Dermis microvascular lymphatic vessel endothelial cell (primary cell): ENCODE data around the gene ATP9B. TPM values are rescaled to one million over a fixed set of nuclear protein-coding genes. Genes with fewer than 3 reads are reported as not detected.
"Not testable (repeated sequence)": the region's sequence is repeated elsewhere in the genome, so short reads cannot be mapped to it uniquely, and the experiment has no call there.

Experiments used
- DNase-seq, 2 donors: peaks; one replicate each; pipeline versions ENCODE4 v3.0.0 to v3.0.0-alpha.2; 2010; ENCODE audit warnings: low read depth in 2 of 2
- total RNA-seq: library from RNA; depleted of rRNA; stranded (reverse); fragments of >200 nt; gene quantifications from 2 replicates; pipeline ENCODE4 v1.2.1, GENCODE V29; 2014

Gene ATP9B
- total RNA-seq, 1 donor from 2014 or later, result 18.9 TPM

DNA sequence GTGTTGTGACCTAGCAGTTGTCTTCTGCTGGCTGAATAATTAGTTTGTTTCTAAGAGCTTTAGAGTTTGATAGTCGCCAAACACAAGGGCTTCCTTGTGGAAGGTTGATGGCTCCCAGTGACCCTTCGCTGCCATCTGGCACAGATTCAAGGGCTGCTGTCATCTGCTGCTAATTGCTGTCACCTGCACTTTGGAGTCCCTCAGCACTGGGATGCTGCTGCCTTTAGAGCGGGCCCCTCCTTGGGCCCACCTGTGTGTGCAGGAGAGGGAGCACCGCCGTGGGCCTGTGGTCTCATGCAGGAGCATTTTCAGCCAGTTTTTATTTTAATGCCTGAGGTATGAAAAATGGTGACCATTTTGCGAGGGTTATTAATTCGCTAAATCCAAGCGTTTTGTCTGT is 172.6 kb downstream of the ATP9B start:
- no peak for DNase-seq

- DNase-seq, result no peak
Measured at GRCh38 chr18:79242246-79242645, 173.1 kb downstream of the ATP9B start.

GRCh38 chr18:79245517-79246001 is 176.4 kb downstream of the ATP9B start:
- no peak for DNase-seq

- peak; percentile 53 to 80 for DNase-seq
Measured at GRCh38 chr18:79246309-79247108, 177.3 kb downstream of the ATP9B start.

DNA sequence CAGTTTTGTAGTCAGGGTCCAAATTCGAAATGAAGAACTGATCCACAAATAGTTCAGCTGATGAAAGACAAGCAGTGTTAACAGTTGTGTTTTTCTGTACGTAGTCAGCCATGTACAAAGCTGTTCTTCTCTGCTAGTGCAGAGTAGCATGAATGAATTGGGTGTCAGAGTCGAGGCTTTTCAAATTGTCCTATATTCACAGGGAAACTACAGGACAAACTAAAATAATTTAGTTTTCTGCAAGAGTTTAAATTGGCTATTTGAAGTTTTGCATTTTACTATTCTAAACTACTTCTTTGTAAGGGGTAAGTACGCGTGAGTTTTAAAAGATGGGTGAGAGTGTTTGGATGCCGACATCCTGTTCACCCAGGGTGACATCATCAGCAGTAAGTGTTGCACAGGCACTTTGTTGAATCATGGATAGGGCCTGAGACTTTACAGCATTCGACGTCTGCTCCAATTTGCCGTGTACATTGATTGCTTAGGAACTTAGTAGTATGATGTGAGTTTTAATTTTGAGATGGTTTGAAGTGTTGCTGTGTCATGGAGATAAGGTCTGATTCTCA is 179.4 kb downstream of the ATP9B start:
- no peak for DNase-seq

DNA sequence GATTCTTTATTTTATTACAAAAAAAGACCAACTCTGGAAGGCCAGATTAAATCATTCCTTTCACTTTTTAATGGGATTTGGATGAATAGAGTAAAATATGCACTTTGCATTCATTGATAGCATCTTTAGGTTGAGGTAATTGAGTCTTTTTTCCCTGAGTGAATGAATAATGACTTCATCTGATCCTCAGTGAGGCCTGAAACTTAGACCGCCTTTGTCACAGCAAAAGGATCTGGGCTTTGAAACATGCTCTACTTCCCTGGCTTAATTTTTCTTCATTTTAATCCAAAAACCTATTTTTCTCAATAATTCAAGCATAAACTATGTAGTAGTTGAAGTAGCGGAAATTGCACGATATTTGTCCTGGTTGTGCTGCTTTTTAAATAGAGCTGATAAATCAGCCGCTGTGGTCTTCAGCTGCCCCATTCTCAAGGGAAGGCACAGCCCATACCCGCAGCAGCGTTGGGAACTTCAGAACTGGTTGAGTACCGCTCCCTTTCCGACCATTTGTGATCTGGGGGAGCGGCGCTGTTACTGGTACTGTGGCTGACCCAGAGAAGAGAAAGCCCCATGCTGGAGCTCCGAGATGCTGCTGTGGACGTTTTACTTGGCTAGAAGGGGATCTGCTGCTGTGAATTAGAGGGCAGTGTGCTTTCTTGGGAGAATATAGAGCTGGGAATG is 181.2 kb downstream of the ATP9B start:
- no peak for DNase-seq

DNA sequence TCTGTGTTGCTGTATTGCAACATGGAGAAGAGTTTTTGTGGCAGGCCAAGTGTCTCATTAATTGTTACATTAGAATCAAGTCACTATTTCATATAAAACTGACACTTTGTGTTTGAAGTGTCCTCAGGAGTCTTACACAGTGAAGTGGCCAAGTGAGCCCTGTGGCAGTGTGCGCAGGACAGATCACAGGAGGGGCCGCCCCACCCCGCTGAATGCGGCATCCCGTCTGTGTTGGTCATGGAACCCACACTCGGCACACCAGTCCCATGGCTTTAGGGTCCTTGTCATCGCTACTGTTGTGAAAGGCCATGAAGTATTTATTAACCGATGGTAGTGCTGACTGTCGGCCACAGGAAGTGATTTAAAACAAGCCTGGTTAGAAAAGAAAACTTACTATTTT is 181.8 kb downstream of the ATP9B start:
- DNase-seq, result no peak

DNA sequence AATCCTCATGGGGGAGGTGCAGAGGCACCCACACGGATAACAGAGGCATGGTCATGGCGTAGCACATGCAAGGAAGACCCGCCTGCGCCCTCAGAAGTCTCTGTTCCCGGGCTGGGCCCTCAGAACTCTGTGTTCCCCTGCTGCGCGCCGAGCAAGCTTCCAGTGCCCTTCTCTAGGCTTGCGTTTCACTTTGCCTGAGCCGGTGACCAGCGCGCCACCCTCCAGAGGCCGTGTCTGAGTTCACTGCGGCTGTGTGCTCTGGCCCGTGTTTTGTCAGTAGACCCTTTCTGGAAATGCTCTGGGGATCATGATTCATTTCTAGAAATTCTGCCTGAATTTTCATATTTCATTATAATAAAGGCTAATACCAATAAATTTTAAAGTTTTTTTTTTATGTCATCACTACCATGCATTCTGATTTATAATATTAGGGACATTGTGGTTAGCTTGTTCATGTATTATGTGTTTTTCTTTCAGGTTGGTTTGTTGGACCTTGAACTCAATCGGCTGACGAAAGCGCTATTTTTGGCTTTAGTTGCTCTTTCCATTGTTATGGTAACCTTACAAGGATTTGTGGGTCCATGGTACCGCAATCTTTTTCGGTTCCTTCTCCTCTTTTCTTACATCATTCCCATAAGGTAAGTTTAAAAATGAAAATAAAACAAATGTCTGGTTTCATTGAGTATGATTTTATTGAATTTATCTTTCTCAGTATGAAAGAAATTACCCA is 183.9 kb downstream of the ATP9B start:
- no peak for DNase-seq

GRCh38 chr18:79257480-79257879 is 188.3 kb downstream of the ATP9B start:
- DNase-seq, result no peak

GRCh38 chr18:79258447-79258846 is 189.3 kb downstream of the ATP9B start:
- no peak for DNase-seq

DNA sequence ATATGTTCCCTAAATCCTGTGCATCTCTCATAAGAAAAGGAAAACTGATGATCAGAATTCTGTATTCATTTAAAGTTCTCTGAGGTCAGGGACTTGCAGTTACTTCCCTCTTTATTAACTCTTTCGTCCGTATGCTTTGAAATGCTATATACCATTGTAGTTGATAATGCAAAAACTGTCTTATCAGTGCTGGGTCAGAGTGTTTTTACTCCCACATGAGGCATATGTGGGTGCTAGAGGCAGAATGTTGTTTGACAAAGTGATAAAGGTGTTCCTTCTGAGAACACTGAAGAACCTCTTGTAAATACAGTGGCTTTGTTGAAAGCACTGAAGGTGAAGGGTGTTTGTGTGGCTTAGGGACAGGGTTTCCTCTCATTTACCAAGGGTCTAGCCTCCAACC is 190.0 kb downstream of the ATP9B start:
- no peak for DNase-seq

DNA sequence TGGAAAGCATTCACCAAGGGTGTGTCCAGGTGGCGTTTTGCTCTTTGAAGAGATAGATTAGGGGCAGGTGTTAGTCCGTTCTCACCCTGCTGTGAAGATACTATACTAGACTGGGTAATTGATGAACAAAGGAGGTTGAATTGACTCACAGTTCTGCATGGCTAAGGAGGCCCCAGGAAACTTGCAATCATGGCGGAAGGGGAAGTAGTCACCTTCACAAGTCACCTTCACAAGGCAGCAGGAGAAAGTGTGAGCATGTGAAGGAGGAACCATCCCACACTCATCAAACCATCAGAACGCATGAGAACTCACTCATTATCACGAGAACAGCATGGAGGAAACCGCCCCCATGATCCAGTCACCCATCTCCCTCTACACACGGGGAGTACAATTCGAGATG is 190.8 kb downstream of the ATP9B start:
- DNase-seq, result no peak

DNA sequence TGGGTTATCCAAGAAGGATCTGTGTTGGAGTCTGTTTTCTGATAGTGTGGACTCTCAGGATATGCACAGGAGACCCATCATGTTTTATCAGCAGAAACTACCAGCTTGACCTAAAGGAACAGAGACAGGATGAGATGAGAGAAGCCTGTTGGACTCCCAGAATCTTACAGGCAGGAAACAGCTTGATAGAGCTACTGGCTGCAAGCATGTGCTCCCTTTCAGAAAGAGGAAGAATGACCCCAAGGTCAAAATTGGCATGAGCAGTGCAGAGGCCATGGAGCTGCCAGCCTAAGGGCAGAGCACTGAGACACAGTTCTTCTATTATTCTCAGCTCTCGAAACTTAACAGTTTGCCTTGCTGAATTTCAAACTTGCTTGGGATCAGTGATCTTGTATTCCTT is 191.3 kb downstream of the ATP9B start:
- peak in 1 of 2 donors; percentile 48 for DNase-seq

- not testable (repeated sequence) for DNase-seq
Measured at GRCh38 chr18:79265068-79265467, 195.9 kb downstream of the ATP9B start.

DNA sequence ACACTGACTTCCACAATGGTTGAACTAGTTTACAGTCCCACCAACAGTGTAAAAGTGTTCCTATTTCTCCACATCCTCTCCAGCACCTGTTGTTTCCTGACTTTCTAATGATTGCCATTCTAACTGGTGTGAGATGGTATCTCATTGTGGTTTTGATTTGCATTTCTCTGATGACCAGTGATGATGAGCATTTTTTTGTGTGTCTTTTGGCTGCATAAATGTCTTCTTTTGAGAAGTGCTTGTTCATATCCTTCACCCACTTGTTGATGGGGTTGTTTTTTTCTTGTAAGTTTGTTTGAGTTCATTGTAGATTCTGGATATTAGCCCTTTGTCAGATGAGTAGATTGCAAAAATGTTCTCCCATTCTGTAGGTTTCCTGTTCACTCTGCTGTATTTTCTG is 202.6 kb downstream of the ATP9B start:
- not testable (repeated sequence) for DNase-seq

- peak; percentile 82 to 83 for DNase-seq
Measured at GRCh38 chr18:79272916-79273315, 203.7 kb downstream of the ATP9B start.

DNA sequence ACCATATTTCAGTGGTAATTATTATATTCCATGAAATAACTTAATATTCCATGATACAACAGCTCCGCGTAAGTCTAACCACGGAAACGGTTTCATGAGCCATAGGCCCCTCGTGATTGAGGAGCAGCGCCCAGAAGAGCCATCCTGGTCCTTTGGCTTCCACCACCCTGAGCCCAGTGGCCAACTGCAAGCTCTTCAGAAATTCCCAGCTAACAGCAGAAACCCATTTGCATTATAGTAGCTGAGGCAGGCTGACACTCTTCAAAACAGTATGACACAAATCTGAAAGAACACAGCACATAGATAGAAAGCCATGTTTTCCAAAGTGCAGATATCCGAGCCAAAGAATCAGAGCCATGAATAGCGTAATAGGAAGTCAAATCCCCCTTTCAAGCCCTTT is 205.6 kb downstream of the ATP9B start:
- no peak for DNase-seq

- DNase-seq, result no peak
Measured at GRCh38 chr18:79275461-79275860, 206.3 kb downstream of the ATP9B start.

- no peak for DNase-seq
Measured at GRCh38 chr18:79275992-79276391, 206.8 kb downstream of the ATP9B start.

DNA sequence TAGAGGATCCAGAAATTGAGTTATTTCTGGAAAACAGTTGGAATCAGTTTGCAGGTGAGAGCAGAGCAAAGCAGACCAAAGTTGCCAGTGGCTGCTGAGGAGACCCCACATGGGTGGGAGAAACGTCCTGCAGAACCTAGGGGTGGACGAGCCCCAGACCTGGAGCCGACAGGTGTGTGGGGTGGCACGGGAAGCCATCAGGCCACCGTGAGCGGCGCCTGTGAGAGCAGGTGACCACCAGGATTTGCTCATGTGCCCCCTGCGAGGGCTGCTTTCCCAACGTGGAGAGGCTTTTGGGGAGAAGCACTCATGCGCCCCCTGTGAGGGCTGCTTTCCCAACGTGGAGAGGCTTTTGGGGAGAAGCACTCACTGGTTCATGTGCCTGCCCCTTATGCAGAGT is 209.7 kb downstream of the ATP9B start:
- DNase-seq, result no peak

DNA sequence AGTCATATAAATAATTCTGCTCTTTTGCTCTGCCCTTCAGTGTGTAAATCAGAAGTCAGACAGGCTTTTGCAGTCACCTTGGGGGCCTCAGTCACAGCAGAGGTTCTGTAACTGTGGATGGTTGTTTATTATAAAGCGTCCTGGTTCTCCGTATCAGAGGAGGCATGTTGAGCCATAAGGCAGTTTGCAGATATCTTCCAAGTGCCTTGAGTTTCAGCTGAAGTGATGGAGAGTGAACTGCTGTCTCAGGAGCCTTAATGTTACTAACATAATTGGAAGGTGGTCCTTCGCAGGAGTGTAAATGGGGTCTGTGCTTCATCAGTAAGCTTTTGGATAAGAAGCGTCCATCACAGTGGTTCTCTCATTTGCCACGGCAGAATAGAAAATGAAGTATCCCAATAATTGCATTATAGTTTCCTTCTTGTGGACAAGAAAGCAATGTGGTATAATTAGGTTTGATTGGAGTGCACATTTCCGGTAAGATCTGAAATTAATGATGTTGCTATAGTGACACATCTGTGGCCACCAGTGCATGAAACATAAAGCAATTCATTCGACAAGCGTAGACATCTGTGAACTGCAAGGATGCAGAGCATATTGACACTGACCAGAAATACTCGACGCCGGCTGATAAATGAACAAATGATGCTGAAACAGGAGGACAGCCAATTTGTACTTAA is 214.1 kb downstream of the ATP9B start:
- DNase-seq, result no peak
